ENCODE data around the gene AK1. TPM values are rescaled to one million over a fixed set of nuclear protein-coding genes. Genes with fewer than 3 reads are reported as not detected.

AK1 gene
- total RNA-seq, 1 experiment from 2014 or later: 35.8 TPM

GRCh38 chr9:127855522-127855921 lies 22.0 kb downstream of the AK1 start:
- Histone ChIP-seq H3K27me3 (replicated peaks; ENCODE audit: insufficient read depth, low read depth, low read length, poor library complexity) (no peaks in the 10 kb centered on the region), H3K27ac (ENCODE audit: low read depth, low read length, poor library complexity, severe bottlenecking) (no peak overlapping the region), H3K4me1 (ENCODE audit: insufficient read depth, low read length, poor library complexity, severe bottlenecking) (peaks cover 13% of the 10 kb centered on the region), H3K4me3 (ENCODE audit: low read depth, low read length, poor library complexity, severe bottlenecking) (no peak overlapping the region), H3K36me3 (ENCODE audit: insufficient read depth, low read length, poor library complexity, severe bottlenecking) (no peaks in the 10 kb centered on the region), H3K9me3 (ENCODE audit: low read depth, low read length, poor library complexity, severe bottlenecking) (no peaks in the 10 kb centered on the region)
- BruUV-seq (replicated peaks): no TSS peak
- ChIA-PET CTCF (interaction anchor here (0.6 to 0.7 kb wide), 2 partner anchors 52 to 121 kb away, joined by 3 read pairs; partner anchors contain the start of gene TOR2A), POLR2A (ENCODE audit: low non-redundant PET) (no interaction called here)
- no peak for DNase-seq (ENCODE audit: low spot score)
- intact Hi-C loops (cut with micrococcal nuclease; ENCODE audit: unreplicated experiment): no loop called here
- TF ChIP-seq, protein P1, sequence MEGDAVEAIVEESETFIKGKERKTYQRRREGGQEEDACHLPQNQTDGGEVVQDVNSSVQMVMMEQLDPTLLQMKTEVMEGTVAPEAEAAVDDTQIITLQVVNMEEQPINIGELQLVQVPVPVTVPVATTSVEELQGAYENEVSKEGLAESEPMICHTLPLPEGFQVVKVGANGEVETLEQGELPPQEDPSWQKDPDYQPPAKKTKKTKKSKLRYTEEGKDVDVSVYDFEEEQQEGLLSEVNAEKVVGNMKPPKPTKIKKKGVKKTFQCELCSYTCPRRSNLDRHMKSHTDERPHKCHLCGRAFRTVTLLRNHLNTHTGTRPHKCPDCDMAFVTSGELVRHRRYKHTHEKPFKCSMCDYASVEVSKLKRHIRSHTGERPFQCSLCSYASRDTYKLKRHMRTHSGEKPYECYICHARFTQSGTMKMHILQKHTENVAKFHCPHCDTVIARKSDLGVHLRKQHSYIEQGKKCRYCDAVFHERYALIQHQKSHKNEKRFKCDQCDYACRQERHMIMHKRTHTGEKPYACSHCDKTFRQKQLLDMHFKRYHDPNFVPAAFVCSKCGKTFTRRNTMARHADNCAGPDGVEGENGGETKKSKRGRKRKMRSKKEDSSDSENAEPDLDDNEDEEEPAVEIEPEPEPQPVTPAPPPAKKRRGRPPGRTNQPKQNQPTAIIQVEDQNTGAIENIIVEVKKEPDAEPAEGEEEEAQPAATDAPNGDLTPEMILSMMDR (conservative IDR thresholded peaks at IDR 0.05; ENCODE audit: low read depth, low read length): no peak
- TF ChIP-seq EZH2 (IDR thresholded peaks at IDR 0.05; ENCODE audit: borderline replicate concordance, low read depth, low read length, poor library complexity, severe bottlenecking): no peak

- BruUV-seq (replicated peaks): no TSS peak
- CTCF ChIA-PET: interaction anchor here (0.7 to 2.6 kb wide), 2 partner anchors 14 to 52 kb away, joined by 3 to 7 read pairs; no protein-coding TSS in a partner anchor
- Histone ChIP-seq H3K27me3 (replicated peaks; ENCODE audit: insufficient read depth, low read depth, low read length, poor library complexity) (no peaks in the 10 kb centered on the region), H3K9me3 (ENCODE audit: low read depth, low read length, poor library complexity, severe bottlenecking) (no peaks in the 10 kb centered on the region), H3K4me1 (ENCODE audit: insufficient read depth, low read length, poor library complexity, severe bottlenecking) (peaks cover 13% of the 10 kb centered on the region), H3K36me3 (ENCODE audit: insufficient read depth, low read length, poor library complexity, severe bottlenecking) (no peaks in the 10 kb centered on the region), H3K4me3 (ENCODE audit: low read depth, low read length, poor library complexity, severe bottlenecking) (peak overlapping the region; percentile 77), H3K27ac (ENCODE audit: low read depth, low read length, poor library complexity, severe bottlenecking) (no peak overlapping the region)
- DNase-seq (ENCODE audit: low spot score): no peak
- intact Hi-C loops (cut with micrococcal nuclease; ENCODE audit: unreplicated experiment): no loop called here
- no peak for TF ChIP-seq EZH2 (IDR thresholded peaks at IDR 0.05; ENCODE audit: borderline replicate concordance, low read depth, low read length, poor library complexity, severe bottlenecking)
- TF ChIP-seq, protein P1 (conservative IDR thresholded peaks at IDR 0.05; ENCODE audit: low read depth, low read length): no peak
- POLR2A ChIA-PET (ENCODE audit: low non-redundant PET): no interaction called here
These were observed 22.5 kb downstream of the AK1 start for GRCh38 chr9:127854960-127855359.

- BruUV-seq (replicated peaks): TSS peak; percentile 32
- Histone ChIP-seq H3K4me3 (ENCODE audit: low read depth, low read length, poor library complexity, severe bottlenecking) (peak within 1 kb of the TSS; percentile 77), H3K27ac (ENCODE audit: low read depth, low read length, poor library complexity, severe bottlenecking) (peak within 1 kb of the TSS; percentile 79)
These were observed 23.2 kb downstream of the AK1 start, which contains the start of gene ENG for GRCh38 chr9:127854184-127854806. ENG (minus strand) TSS chr9:127854658; CDS start chr9:127854355, 303 bp downstream.

More at GRCh38 chr9:127854184-127854806, 23.2 kb downstream of the AK1 start, which contains the start of gene ENG:
- peaks cover 3% of the 10 kb centered on the region for H3K9me3 ChIP-seq (ENCODE audit: low read depth, low read length, poor library complexity, severe bottlenecking)
- no peaks in the 10 kb centered on the region for H3K27me3 ChIP-seq (replicated peaks; ENCODE audit: insufficient read depth, low read depth, low read length, poor library complexity)
- peaks cover 13% of the 10 kb centered on the region for H3K4me1 ChIP-seq (ENCODE audit: insufficient read depth, low read length, poor library complexity, severe bottlenecking)
- no peak for TF ChIP-seq EZH2 (IDR thresholded peaks at IDR 0.05; ENCODE audit: borderline replicate concordance, low read depth, low read length, poor library complexity, severe bottlenecking)
- TF ChIP-seq, protein P1 (conservative IDR thresholded peaks at IDR 0.05; ENCODE audit: low read depth, low read length): 0 out of 2 replicates have a peak, but pooled peaks have one; percentile 14
- intact Hi-C loops (cut with micrococcal nuclease; ENCODE audit: unreplicated experiment): no loop called here
- ChIA-PET POLR2A (ENCODE audit: low non-redundant PET) (no interaction called here), CTCF (interaction anchor here (2.6 kb wide), 1 partner anchor 15 kb away, joined by 7 read pairs; no protein-coding TSS in a partner anchor)
- peak; percentile 78 for DNase-seq (ENCODE audit: low spot score)
- no peaks in the 10 kb centered on the region for H3K36me3 ChIP-seq (ENCODE audit: insufficient read depth, low read length, poor library complexity, severe bottlenecking)
